Measurements from ENCODE around the gene MYO5C.
"Not testable (repeated sequence)": the region's sequence is repeated elsewhere in the genome, so short reads cannot be mapped to it uniquely, and the experiment has no call there.

The MYO5C gene

GRCh38 chr15:52171386-52171785 is 124.2 kb downstream of the MYO5C start:
- DNase-seq: no peak

- not testable (repeated sequence) for DNase-seq
Observed at GRCh38 chr15:52170199-52170598, 125.4 kb downstream of the MYO5C start.

- peak in 2 of 3 experiments; percentile 1 to 21 for DNase-seq
Observed at GRCh38 chr15:52165494-52166131, 130.0 kb downstream of the MYO5C start.

- DNase-seq: no peak
Observed at GRCh38 chr15:52164631-52165265, 130.9 kb downstream of the MYO5C start.

GRCh38 chr15:52163321-52164190 is 132.0 kb downstream of the MYO5C start:
- DNase-seq: no peak

GRCh38 chr15:52162876-52163275 is 132.7 kb downstream of the MYO5C start:
- no peak for DNase-seq

GRCh38 chr15:52162260-52162659 is 133.3 kb downstream of the MYO5C start:
- DNase-seq: no peak

GRCh38 chr15:52161406-52161966 is 134.1 kb downstream of the MYO5C start:
- no peak for DNase-seq

- no peak for DNase-seq
Observed at GRCh38 chr15:52159645-52160044, 136.0 kb downstream of the MYO5C start.

- no peak for DNase-seq
Observed at GRCh38 chr15:52158084-52158765, 137.4 kb downstream of the MYO5C start.

GRCh38 chr15:52155878-52156277 is 139.7 kb downstream of the MYO5C start:
- no peak for DNase-seq

- no peak for DNase-seq
Observed at GRCh38 chr15:52154896-52155865, 140.4 kb downstream of the MYO5C start.

GRCh38 chr15:52153900-52154895 is 141.4 kb downstream of the MYO5C start:
- peak in 1 of 3 experiments; percentile 57 for DNase-seq

GRCh38 chr15:52151353-52151752 is 144.3 kb downstream of the MYO5C start:
- no peak for DNase-seq

GRCh38 chr15:52150871-52151270 is 144.7 kb downstream of the MYO5C start:
- no peak for DNase-seq

GRCh38 chr15:52150043-52150825 is 145.4 kb downstream of the MYO5C start:
- DNase-seq: peak in 2 of 3 experiments; percentile 24 to 48

GRCh38 chr15:52148403-52148802 is 147.2 kb downstream of the MYO5C start:
- no peak for DNase-seq

- no peak for DNase-seq
Observed at GRCh38 chr15:52146776-52147175, 148.8 kb downstream of the MYO5C start.

- DNase-seq: no peak
Observed at GRCh38 chr15:52146261-52146660, 149.3 kb downstream of the MYO5C start.

All from NCI-H1417 (cell line).